GM12891 (cell line): Measurements from ENCODE around the gene CWF19L2.

Source experiments
- POLR2A ChIP-seq: IDR thresholded peaks from 2 replicates; pipeline ENCODE4 v1.6.1; 2011; ENCODE audit warnings: low read depth, low read length, control low read depth
- POLR2AphosphoS5 ChIP-seq: IDR thresholded peaks from 2 replicates; pipeline ENCODE4 v1.6.1; 2011; ENCODE audit warnings: low read depth, low read length, control low read depth
- TAF1 ChIP-seq: IDR thresholded peaks from 2 replicates; pipeline ENCODE4 v1.6.1; 2011; ENCODE audit warnings: low read depth, low read length, control low read depth

- TF ChIP-seq POLR2A: no peak
- TF ChIP-seq POLR2AphosphoS5: no peak
- no peak for TF ChIP-seq TAF1
Measured at GRCh38 chr11:107337917-107338316, 119.7 kb downstream of the CWF19L2 start.
